ENCODE data around the gene ERH.

DNA sequence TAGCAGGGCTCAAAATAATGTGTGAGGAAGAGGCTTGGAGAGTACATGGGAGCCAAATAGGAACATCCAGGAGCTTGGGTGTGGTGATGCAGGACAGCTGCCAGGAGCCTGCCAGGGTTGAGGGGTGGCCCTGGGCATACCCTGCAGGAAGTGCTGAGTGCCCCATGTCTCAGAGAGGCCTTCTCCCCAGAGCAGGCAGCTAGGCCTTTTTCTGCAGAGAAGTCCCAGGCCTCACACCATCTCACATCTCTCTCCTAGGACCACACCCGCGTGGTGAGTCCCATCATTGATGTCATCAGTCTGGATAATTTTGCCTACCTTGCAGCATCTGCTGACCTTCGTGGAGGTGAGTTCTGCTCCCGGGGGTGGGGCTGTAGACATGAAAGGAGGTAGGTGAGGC lies 66.9 kb downstream of the ERH start:
- no peak for TF ChIP-seq POLR2AphosphoS5 (IDR thresholded peaks at IDR 0.05; ENCODE audit: low read depth, low read length)
- no peak for TF ChIP-seq SIN3A (IDR thresholded peaks at IDR 0.05; ENCODE audit: borderline replicate concordance, insufficient read depth, low read length)
- TF ChIP-seq TAF1 (IDR thresholded peaks at IDR 0.05; ENCODE audit: borderline replicate concordance, insufficient read depth, low read length), result no peak
- no peak for TF ChIP-seq FOXP2 (optimal IDR thresholded peaks at IDR 0.05; ENCODE audit: borderline replicate concordance, extremely low read depth, extremely low read length, insufficient read depth)
- no peak for TF ChIP-seq REST (IDR thresholded peaks at IDR 0.05; ENCODE audit: insufficient read depth in 1 of 2, low read depth in 2 of 2, low read length in 2 of 2)

Measured in PFSK-1 (cell line).